Measurements from ENCODE around the gene GLG1.
"Not testable (repeated sequence)": the region's sequence is repeated elsewhere in the genome, so short reads cannot be mapped to it uniquely, and the experiment has no call there.

The GLG1 gene

GRCh38 chr16:74468807-74469525 is 137.9 kb downstream of the GLG1 start:
- no peak for DNase-seq

GRCh38 chr16:74466872-74467271 is 140.0 kb downstream of the GLG1 start:
- DNase-seq, result no peak

GRCh38 chr16:74465851-74466685 is 140.8 kb downstream of the GLG1 start:
- DNase-seq, result no peak

GRCh38 chr16:74465281-74465680 is 141.6 kb downstream of the GLG1 start:
- no peak for DNase-seq

- DNase-seq, result no peak
Observed at GRCh38 chr16:74463888-74464287, 143.0 kb downstream of the GLG1 start.

GRCh38 chr16:74462361-74462760 is 144.6 kb downstream of the GLG1 start:
- DNase-seq, result no peak

GRCh38 chr16:74461826-74462225 is 145.1 kb downstream of the GLG1 start:
- no peak for DNase-seq

- no peak for DNase-seq
Observed at GRCh38 chr16:74460542-74460941, 146.4 kb downstream of the GLG1 start.

GRCh38 chr16:74456290-74456625 is 150.7 kb downstream of the GLG1 start:
- DNase-seq, result no peak

GRCh38 chr16:74455619-74456289 is 151.2 kb downstream of the GLG1 start:
- no peak for DNase-seq

GRCh38 chr16:74455213-74455612 is 151.7 kb downstream of the GLG1 start:
- DNase-seq, result no peak

GRCh38 chr16:74451951-74452758 is 154.8 kb downstream of the GLG1 start:
- DNase-seq, result no peak

- no peak for DNase-seq
Observed at GRCh38 chr16:74450967-74451760, 155.8 kb downstream of the GLG1 start.

- DNase-seq, result no peak
Observed at GRCh38 chr16:74450236-74450635, 156.7 kb downstream of the GLG1 start.

- no peak for DNase-seq
Observed at GRCh38 chr16:74449470-74449869, 157.4 kb downstream of the GLG1 start.

GRCh38 chr16:74448990-74449389 is 157.9 kb downstream of the GLG1 start:
- no peak for DNase-seq

- no peak for DNase-seq
Observed at GRCh38 chr16:74447578-74447977, 159.3 kb downstream of the GLG1 start.

GRCh38 chr16:74446866-74447265 is 160.0 kb downstream of the GLG1 start:
- no peak for DNase-seq

GRCh38 chr16:74443624-74444346 is 163.1 kb downstream of the GLG1 start:
- DNase-seq, result not testable (repeated sequence)

- no peak for DNase-seq
Observed at GRCh38 chr16:74439685-74440084, 167.2 kb downstream of the GLG1 start.

- no peak for DNase-seq
Observed at GRCh38 chr16:74438492-74438979, 168.4 kb downstream of the GLG1 start.
